Colonic mucosa (tissue), 4 donors: ENCODE data around the gene CCL2. TPM values are rescaled to one million over a fixed set of nuclear protein-coding genes. Genes with fewer than 3 reads are reported as not detected.

Source experiments
- DNase-seq: peaks from one replicate; pipeline ENCODE4 v3.0.0-alpha.2; 2020
- H3K27ac ChIP-seq: fragments of 200-600 bp; one replicate; pipeline ENCODE4 v1.8.0; 2021
- H3K27me3 ChIP-seq: fragments of 200-600 bp; one replicate; pipeline ENCODE4 v1.8.0; 2021
- H3K36me3 ChIP-seq: fragments of 200-600 bp; one replicate; pipeline ENCODE4 v1.8.0; 2021
- H3K4me1 ChIP-seq: fragments of 200-600 bp; one replicate; pipeline ENCODE4 v1.8.0; 2021; ENCODE audit warnings: mild to moderate bottlenecking
- H3K4me3 ChIP-seq: fragments of 200-600 bp; one replicate; pipeline ENCODE4 v1.8.0; 2021
- H3K9ac ChIP-seq, 2 donors: one replicate each; pipeline ENCODE4 v1.7.0; 2013; ENCODE audit warnings: control low read depth in 2 of 2, low read depth in 2 of 2, low read length in 2 of 2
- H3K9me3 ChIP-seq: fragments of 200-600 bp; one replicate; pipeline ENCODE4 v1.8.0; 2021
- intact Hi-C: fragments of 100-400 bp; cut with DNase I; formaldehyde crosslinking; loops from one replicate; pipeline ENCODE4 v1.14.1; 2022
- total RNA-seq, 2 donors: library from RNA; stranded (reverse); fragmentation: NEBNext Ultra II Directional in 1 of 2; extraction: Animal tissue kit (Norgen Biotek cat#: 25700) in 1 of 2; gene quantifications; one replicate each; pipeline ENCODE4 v1.2.1, GENCODE V29; 2021
- TF ChIP-seq, protein P1 (sequence below): fragments of 200-600 bp; IDR thresholded peaks from one replicate; pipeline ENCODE4 v1.8.0; 2022; ENCODE audit warnings: antibody characterized with exemption, mild to moderate bottlenecking
- donor health status: healthy.
- donor health status: DM: no; HTN: no; CAD: no.
- donor health status: DM: no; HTN: no; CAD: no.

The CCL2 gene
- total RNA-seq, 2 donors from 2014 or later: 4.2 to 96.2 TPM

DNA sequence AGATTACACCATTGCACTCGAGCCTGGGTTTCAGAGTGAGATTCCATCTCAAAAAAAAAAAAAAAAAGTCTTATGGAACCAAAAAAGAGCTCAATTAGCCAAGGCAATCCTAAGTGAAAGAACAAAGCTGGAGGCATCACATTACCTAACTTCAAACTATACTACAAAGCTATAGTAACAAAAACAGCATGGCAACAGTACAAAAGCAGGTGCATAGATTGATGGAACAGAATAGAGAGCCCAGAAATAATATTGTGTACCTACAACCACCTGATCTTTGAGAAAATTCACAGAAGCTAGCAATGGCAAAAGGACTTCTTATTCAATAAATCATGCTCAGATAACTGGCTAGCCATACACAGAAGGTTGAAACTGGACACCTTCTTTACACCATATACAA, 24.7 kb upstream of the CCL2 start:
- Histone ChIP-seq H3K27ac (no peak overlapping the region), H3K27me3 (no peaks in the 10 kb centered on the region), H3K36me3 (no peaks in the 10 kb centered on the region), H3K9ac (no peak overlapping the region), H3K9me3 (no peaks in the 10 kb centered on the region), H3K4me1 (no peaks in the 10 kb centered on the region), H3K4me3 (no peak overlapping the region)
- DNase-seq: no peak
- TF ChIP-seq, protein P1, sequence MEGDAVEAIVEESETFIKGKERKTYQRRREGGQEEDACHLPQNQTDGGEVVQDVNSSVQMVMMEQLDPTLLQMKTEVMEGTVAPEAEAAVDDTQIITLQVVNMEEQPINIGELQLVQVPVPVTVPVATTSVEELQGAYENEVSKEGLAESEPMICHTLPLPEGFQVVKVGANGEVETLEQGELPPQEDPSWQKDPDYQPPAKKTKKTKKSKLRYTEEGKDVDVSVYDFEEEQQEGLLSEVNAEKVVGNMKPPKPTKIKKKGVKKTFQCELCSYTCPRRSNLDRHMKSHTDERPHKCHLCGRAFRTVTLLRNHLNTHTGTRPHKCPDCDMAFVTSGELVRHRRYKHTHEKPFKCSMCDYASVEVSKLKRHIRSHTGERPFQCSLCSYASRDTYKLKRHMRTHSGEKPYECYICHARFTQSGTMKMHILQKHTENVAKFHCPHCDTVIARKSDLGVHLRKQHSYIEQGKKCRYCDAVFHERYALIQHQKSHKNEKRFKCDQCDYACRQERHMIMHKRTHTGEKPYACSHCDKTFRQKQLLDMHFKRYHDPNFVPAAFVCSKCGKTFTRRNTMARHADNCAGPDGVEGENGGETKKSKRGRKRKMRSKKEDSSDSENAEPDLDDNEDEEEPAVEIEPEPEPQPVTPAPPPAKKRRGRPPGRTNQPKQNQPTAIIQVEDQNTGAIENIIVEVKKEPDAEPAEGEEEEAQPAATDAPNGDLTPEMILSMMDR: no peak
- intact Hi-C loops: no loop called here

DNA sequence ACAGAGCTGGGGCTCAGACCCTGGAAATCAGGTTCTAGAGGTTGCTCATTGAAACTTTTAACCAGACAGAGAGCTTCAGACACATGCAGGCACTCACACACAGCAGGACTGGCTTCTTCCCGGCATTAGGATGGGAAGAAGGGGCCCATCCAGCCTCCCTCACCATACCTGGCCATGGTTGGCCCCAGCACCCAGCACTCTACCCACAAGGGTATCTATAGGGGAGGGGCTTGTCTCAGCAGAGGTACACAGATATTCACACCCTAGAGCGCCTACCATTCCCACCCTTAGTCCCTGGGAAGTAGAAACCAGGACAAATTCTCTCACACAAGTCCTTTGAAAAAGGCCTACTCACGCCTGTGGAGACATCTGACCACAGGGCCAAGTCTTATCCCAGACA, 20.5 kb upstream of the CCL2 start:
- intact Hi-C loops: no loop called here
- Histone ChIP-seq H3K4me1 (no peaks in the 10 kb centered on the region), H3K4me3 (no peak overlapping the region), H3K9me3 (no peaks in the 10 kb centered on the region), H3K27me3 (no peaks in the 10 kb centered on the region), H3K9ac (no peak overlapping the region), H3K36me3 (no peaks in the 10 kb centered on the region), H3K27ac (peak overlapping the region; percentile 20)
- no peak for DNase-seq
- TF ChIP-seq, protein P1: no peak

DNA sequence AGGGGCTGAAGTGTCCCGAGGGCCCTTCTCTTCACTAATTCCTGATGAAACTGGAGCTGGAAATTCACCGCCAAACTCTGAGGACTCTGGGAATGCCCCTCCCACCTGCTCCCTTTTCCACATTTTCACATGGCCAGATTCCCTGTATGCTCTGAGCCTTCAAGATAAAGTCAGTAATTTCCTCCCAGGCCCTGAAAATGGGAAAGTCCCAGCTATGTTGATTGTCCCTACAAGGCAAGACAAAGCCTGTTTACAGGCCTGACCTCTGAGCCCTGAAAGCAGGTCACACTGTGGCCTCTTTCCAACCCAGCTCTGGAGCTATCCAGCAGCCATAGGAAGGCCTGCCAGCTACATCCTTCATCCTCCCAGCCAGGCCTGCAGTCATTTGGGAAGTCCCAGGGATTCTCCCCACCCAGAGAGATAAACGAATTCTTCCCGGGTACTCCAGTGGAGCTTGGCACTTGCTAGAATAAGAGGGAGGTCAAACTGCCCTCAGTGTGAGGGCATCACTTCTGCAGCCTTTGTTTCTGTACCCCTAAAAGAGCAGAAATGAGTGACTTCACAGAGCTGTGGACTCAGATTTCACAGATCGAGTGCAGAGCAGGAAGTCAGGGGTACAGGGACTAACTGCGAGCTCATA, 19.6 kb upstream of the CCL2 start:
- H3K4me1 ChIP-seq: no peaks in the 10 kb centered on the region
- intact Hi-C loops: no loop called here
- peak; percentile 41 for DNase-seq

DNA sequence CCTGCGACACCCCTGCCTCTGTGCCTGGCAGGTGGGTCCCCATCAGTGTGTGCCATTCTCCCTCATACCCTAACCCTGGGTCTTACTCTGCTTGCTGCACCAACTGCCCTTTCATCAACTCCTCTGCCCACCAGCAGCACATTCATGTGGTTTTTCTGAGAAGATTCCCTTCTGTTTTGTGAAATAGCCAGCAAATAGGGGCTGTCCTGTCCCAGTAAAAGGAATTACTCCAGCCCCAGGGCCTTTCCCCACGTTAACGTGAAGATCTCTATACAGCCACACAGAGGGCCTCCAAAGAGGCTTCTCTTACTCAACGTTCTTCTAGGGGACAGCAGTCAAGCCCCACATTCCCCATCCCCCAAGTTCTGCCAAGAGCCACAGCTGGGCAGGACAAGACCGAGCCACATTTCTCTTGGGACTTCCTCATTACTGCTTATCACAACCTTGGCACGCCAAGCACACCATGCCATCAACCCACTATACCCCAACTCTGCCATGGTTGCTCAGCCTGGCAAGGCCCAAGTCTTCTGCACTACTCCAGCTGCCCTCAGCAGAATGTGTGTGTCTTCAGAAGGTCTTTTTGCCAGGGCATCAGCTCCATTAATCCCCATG, 18.7 kb upstream of the CCL2 start:
- TF ChIP-seq, protein P1: no peak
- no peaks in the 10 kb centered on the region for H3K27me3 ChIP-seq
- no peak for DNase-seq
- intact Hi-C loops: no loop called here
- H3K4me3 ChIP-seq: no peak overlapping the region
- H3K27ac ChIP-seq: peak overlapping the region; percentile 20
- H3K36me3 ChIP-seq: no peaks in the 10 kb centered on the region
- no peak overlapping the region for H3K9ac ChIP-seq
- H3K9me3 ChIP-seq: no peaks in the 10 kb centered on the region
- H3K4me1 ChIP-seq: no peaks in the 10 kb centered on the region

More for the DNA sequence above, 19.6 kb upstream of the CCL2 start:
- H3K9me3 ChIP-seq: no peaks in the 10 kb centered on the region
- no peaks in the 10 kb centered on the region for H3K27me3 ChIP-seq
- TF ChIP-seq, protein P1: no peak
- no peaks in the 10 kb centered on the region for H3K36me3 ChIP-seq
- peak overlapping the region; percentile 20 for H3K27ac ChIP-seq
- H3K4me3 ChIP-seq: no peak overlapping the region
- H3K9ac ChIP-seq: no peak overlapping the region

DNA sequence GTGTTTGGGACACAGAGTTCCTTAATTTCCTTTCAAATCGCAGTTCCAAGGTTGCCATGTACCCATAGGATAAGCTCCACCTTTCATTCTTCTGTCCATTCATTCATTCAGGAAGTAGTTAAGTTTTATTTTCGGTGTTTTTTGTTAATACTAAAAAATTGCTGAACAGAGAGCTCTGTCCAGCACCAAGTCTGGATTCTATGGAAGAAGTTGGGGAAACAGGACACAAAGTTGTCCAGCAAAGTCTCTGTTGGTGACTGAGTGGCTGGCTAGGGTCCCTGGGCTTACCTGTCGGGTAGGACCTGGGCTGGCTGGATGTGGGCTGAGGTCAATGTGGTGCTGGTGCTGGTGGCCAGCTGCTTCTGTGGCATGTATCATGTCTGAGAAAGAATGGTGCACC, 17.6 kb upstream of the CCL2 start:
- TF ChIP-seq, protein P1: no peak
- no peaks in the 10 kb centered on the region for H3K9me3 ChIP-seq
- no peak overlapping the region for H3K4me3 ChIP-seq
- no peak overlapping the region for H3K9ac ChIP-seq
- H3K27ac ChIP-seq: no peak overlapping the region
- H3K27me3 ChIP-seq: no peaks in the 10 kb centered on the region
- no peak for DNase-seq
- H3K4me1 ChIP-seq: no peaks in the 10 kb centered on the region
- intact Hi-C loops: no loop called here
- no peaks in the 10 kb centered on the region for H3K36me3 ChIP-seq
